Measurements from ENCODE around the gene AP2S1. TPM values are rescaled to one million over a fixed set of nuclear protein-coding genes. Genes with fewer than 3 reads are reported as not detected.
A peak's percentile ranks its signal among the peaks of the same experiment; 100 is the strongest.
"Not testable (repeated sequence)": the region's sequence is repeated elsewhere in the genome, so short reads cannot be mapped to it uniquely, and the experiment has no call there.

AP2S1 gene
- polyA plus RNA-seq, 4 donors, result 85.1 to 164 (median 126) TPM

- DNase-seq (peak; percentile 94 to 95), FAIRE-seq (no peak)
- Histone ChIP-seq H3K27ac (ENCODE audit: low read depth in 1 of 3, low read length in 2 of 3) (peak overlapping the region in 2 of 3 donors; percentile 73 to 91), H3K4me1 (ENCODE audit: control insufficient read depth in 3 of 3, insufficient read depth in 2 of 3, low read depth in 1 of 3, low read length in 2 of 3) (peaks cover 0 to 13% (median 8%) of the 10 kb centered on the region in 3 donors), H3K27me3 (ENCODE audit: control insufficient read depth in 3 of 3, insufficient read depth in 3 of 3, low read length in 3 of 3) (no peaks in the 10 kb centered on the region), H3K36me3 (ENCODE audit: control insufficient read depth in 3 of 3, insufficient read depth in 2 of 3, low read depth in 1 of 3, low read length in 3 of 3) (no peaks in the 10 kb centered on the region), H3K9me3 (ENCODE audit: control insufficient read depth in 2 of 2, insufficient read depth in 1 of 2, low read depth in 1 of 2, low read length in 1 of 2) (no peaks in the 10 kb centered on the region), H3K4me3 (ENCODE audit: low read depth in 1 of 3, low read length in 3 of 3) (peak overlapping the region in 1 of 3 donors; percentile 44)
- WGBS, 3 donors, result 7 to 15% (median 15%) methylated on average over 41 of the region's 41 CpGs
These were observed 5.7 kb upstream of the AP2S1 start for GRCh38 chr19:46856062-46857022.

DNA sequence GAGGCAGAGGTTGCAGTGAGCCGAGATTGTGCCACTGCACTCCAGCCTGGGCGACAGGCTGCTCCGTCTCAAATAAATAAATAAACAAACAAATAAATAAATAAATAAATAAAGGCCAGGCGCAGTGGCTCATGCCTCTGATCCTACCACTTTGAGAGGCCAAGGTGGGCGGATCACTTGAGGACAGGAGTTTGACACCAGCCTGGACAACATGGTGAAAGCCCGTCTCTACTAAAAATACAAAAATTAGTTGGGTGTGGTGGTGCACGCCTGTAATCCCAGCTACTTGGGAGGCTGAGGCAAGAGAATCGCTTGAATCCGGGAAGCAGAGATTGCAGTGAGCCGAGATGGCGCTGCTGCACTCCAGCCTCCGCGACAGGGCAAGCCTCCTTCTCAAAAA is 4.1 kb upstream of the AP2S1 start:
- not testable (repeated sequence) for H3K9me3 ChIP-seq (ENCODE audit: control insufficient read depth in 2 of 2, insufficient read depth in 1 of 2, low read depth in 1 of 2, low read length in 1 of 2); DNase-seq; H3K27ac ChIP-seq (ENCODE audit: low read depth in 1 of 3, low read length in 2 of 3); H3K36me3 ChIP-seq (ENCODE audit: control insufficient read depth in 3 of 3, insufficient read depth in 2 of 3, low read depth in 1 of 3, low read length in 3 of 3); FAIRE-seq; H3K27me3 ChIP-seq (ENCODE audit: control insufficient read depth in 3 of 3, insufficient read depth in 3 of 3, low read length in 3 of 3); H3K4me3 ChIP-seq (ENCODE audit: low read depth in 1 of 3, low read length in 3 of 3)
- 66 to 80% (median 69%) methylated on average over 13 of the region's 13 CpGs for WGBS, 3 donors
- H3K4me1 ChIP-seq (ENCODE audit: control insufficient read depth in 3 of 3, insufficient read depth in 2 of 3, low read depth in 1 of 3, low read length in 2 of 3), result peaks cover 2 to 14% (median 9%) of the 10 kb centered on the region in 3 donors

GRCh38 chr19:46852830-46853229 is 2.2 kb upstream of the AP2S1 start:
- H3K36me3 ChIP-seq (ENCODE audit: control insufficient read depth in 3 of 3, insufficient read depth in 2 of 3, low read depth in 1 of 3, low read length in 3 of 3), result peaks cover 0 to 2% (median 0%) of the 10 kb centered on the region in 3 donors
- DNase-seq (no peak), FAIRE-seq (no peak)
- WGBS, 3 donors, result 72 to 88% (median 86%) methylated on average over 1 of the region's 1 CpG
- H3K4me3 ChIP-seq (ENCODE audit: low read depth in 1 of 3, low read length in 3 of 3), result no peak overlapping the region
- H3K9me3 ChIP-seq (ENCODE audit: control insufficient read depth in 2 of 2, insufficient read depth in 1 of 2, low read depth in 1 of 2, low read length in 1 of 2), result no peaks in the 10 kb centered on the region
- H3K4me1 ChIP-seq (ENCODE audit: control insufficient read depth in 3 of 3, insufficient read depth in 2 of 3, low read depth in 1 of 3, low read length in 2 of 3), result peaks cover 4 to 18% (median 8%) of the 10 kb centered on the region in 3 donors
- H3K27ac ChIP-seq (ENCODE audit: low read depth in 1 of 3, low read length in 2 of 3), result no peak overlapping the region
- no peaks in the 10 kb centered on the region for H3K27me3 ChIP-seq (ENCODE audit: control insufficient read depth in 3 of 3, insufficient read depth in 3 of 3, low read length in 3 of 3)

GRCh38 chr19:46849610-46850009 is 1.0 kb downstream of the AP2S1 start:
- peaks cover 4 to 10% (median 4%) of the 10 kb centered on the region in 3 donors for H3K4me1 ChIP-seq (ENCODE audit: control insufficient read depth in 3 of 3, insufficient read depth in 2 of 3, low read depth in 1 of 3, low read length in 2 of 3)
- DNase-seq (no peak), FAIRE-seq (no peak)
- WGBS, 3 donors, result 48 to 62% (median 60%) methylated on average over 5 of the region's 5 CpGs
- peak overlapping the region in 2 of 3 donors; percentile 84 to 88 for H3K4me3 ChIP-seq (ENCODE audit: low read depth in 1 of 3, low read length in 3 of 3)
- peaks cover 0 to 26% (median 0%) of the 10 kb centered on the region in 3 donors for H3K36me3 ChIP-seq (ENCODE audit: control insufficient read depth in 3 of 3, insufficient read depth in 2 of 3, low read depth in 1 of 3, low read length in 3 of 3)
- no peaks in the 10 kb centered on the region for H3K27me3 ChIP-seq (ENCODE audit: control insufficient read depth in 3 of 3, insufficient read depth in 3 of 3, low read length in 3 of 3)
- H3K9me3 ChIP-seq (ENCODE audit: control insufficient read depth in 2 of 2, insufficient read depth in 1 of 2, low read depth in 1 of 2, low read length in 1 of 2), result no peaks in the 10 kb centered on the region
- peak overlapping the region in 2 of 3 donors; percentile 77 to 79 for H3K27ac ChIP-seq (ENCODE audit: low read depth in 1 of 3, low read length in 2 of 3)

DNA sequence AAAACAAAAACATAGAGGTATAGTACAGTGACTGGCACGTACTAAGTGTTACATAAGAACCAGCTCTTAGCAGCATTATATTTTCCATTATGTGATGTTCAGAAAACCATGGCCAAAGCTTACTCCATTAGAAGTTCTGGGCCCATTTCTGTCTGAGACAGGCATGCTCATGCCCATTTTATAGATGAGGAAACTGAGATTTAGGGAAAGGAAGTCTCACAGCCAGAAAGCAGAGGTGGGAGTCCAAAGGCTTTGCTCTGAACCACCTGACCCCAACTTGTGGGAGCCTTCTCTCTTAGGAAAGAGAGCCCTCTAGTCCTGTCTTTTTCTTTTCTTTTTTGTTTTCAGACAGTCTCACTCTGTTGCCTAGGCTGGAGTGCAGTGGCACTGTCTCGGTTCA is 2.3 kb downstream of the AP2S1 start:
- FAIRE-seq, result no peak
- no peaks in the 10 kb centered on the region for H3K9me3 ChIP-seq (ENCODE audit: control insufficient read depth in 2 of 2, insufficient read depth in 1 of 2, low read depth in 1 of 2, low read length in 1 of 2)
- H3K27ac ChIP-seq (ENCODE audit: low read depth in 1 of 3, low read length in 2 of 3), result no peak overlapping the region

GRCh38 chr19:46847528-46847927 is 3.1 kb downstream of the AP2S1 start:
- no peak for FAIRE-seq
- Histone ChIP-seq H3K27ac (ENCODE audit: low read depth in 1 of 3, low read length in 2 of 3) (no peak overlapping the region), H3K4me3 (ENCODE audit: low read depth in 1 of 3, low read length in 3 of 3) (no peak overlapping the region), H3K36me3 (ENCODE audit: control insufficient read depth in 3 of 3, insufficient read depth in 2 of 3, low read depth in 1 of 3, low read length in 3 of 3) (peaks cover 0 to 46% (median 0%) of the 10 kb centered on the region in 3 donors), H3K9me3 (ENCODE audit: control insufficient read depth in 2 of 2, insufficient read depth in 1 of 2, low read depth in 1 of 2, low read length in 1 of 2) (no peaks in the 10 kb centered on the region), H3K4me1 (ENCODE audit: control insufficient read depth in 3 of 3, insufficient read depth in 2 of 3, low read depth in 1 of 3, low read length in 2 of 3) (peaks cover 4 to 10% (median 4%) of the 10 kb centered on the region in 3 donors), H3K27me3 (ENCODE audit: control insufficient read depth in 3 of 3, insufficient read depth in 3 of 3, low read length in 3 of 3) (no peaks in the 10 kb centered on the region)
- 86 to 94% (median 94%) methylated on average over 11 of the region's 11 CpGs for WGBS, 3 donors
- DNase-seq, result no peak

More for the DNA sequence above, 2.3 kb downstream of the AP2S1 start:
- Histone ChIP-seq H3K4me3 (ENCODE audit: low read depth in 1 of 3, low read length in 3 of 3) (no peak overlapping the region), H3K27me3 (ENCODE audit: control insufficient read depth in 3 of 3, insufficient read depth in 3 of 3, low read length in 3 of 3) (no peaks in the 10 kb centered on the region), H3K36me3 (ENCODE audit: control insufficient read depth in 3 of 3, insufficient read depth in 2 of 3, low read depth in 1 of 3, low read length in 3 of 3) (peaks cover 0 to 38% (median 0%) of the 10 kb centered on the region in 3 donors), H3K4me1 (ENCODE audit: control insufficient read depth in 3 of 3, insufficient read depth in 2 of 3, low read depth in 1 of 3, low read length in 2 of 3) (peaks cover 4 to 10% (median 4%) of the 10 kb centered on the region in 3 donors)
- DNase-seq, result no peak
- WGBS, 3 donors, result 89 to 97% (median 95%) methylated on average over 2 of the region's 2 CpGs

DNA sequence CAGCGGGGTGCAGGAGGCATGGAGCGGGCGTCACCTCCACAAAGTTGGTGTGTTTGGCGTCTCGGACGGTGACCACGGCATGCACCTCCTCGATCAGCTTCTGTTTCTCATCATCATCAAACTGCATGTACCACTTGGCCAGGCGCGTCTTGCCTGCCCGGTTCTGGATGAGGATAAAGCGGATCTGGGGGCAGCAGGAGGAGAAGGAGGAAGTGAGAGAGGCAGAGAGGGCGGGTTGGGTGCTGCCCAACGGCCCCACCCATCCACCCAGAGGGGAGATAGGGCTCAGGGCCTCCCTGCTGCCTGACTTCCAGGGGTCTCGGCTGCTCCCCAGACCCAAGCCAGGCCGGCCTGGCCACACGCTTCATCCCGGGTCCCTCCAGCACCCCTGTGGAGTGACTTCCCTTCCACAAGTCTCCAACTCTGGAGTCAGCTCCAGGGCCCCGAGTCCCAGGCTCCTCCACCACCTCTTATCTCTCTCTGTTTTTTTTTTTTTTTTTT is 4.6 kb downstream of the AP2S1 start:
- Histone ChIP-seq H3K27me3 (ENCODE audit: control insufficient read depth in 3 of 3, insufficient read depth in 3 of 3, low read length in 3 of 3) (no peaks in the 10 kb centered on the region), H3K4me1 (ENCODE audit: control insufficient read depth in 3 of 3, insufficient read depth in 2 of 3, low read depth in 1 of 3, low read length in 2 of 3) (peaks cover 4 to 10% (median 4%) of the 10 kb centered on the region in 3 donors), H3K27ac (ENCODE audit: low read depth in 1 of 3, low read length in 2 of 3) (no peak overlapping the region), H3K9me3 (ENCODE audit: control insufficient read depth in 2 of 2, insufficient read depth in 1 of 2, low read depth in 1 of 2, low read length in 1 of 2) (no peaks in the 10 kb centered on the region), H3K36me3 (ENCODE audit: control insufficient read depth in 3 of 3, insufficient read depth in 2 of 3, low read depth in 1 of 3, low read length in 3 of 3) (peaks cover 0 to 62% (median 0%) of the 10 kb centered on the region in 3 donors), H3K4me3 (ENCODE audit: low read depth in 1 of 3, low read length in 3 of 3) (no peak overlapping the region)
- 82 to 85% (median 84%) methylated on average over 19 of the region's 19 CpGs for WGBS, 3 donors
- DNase-seq (no peak), FAIRE-seq (no peak)

DNA sequence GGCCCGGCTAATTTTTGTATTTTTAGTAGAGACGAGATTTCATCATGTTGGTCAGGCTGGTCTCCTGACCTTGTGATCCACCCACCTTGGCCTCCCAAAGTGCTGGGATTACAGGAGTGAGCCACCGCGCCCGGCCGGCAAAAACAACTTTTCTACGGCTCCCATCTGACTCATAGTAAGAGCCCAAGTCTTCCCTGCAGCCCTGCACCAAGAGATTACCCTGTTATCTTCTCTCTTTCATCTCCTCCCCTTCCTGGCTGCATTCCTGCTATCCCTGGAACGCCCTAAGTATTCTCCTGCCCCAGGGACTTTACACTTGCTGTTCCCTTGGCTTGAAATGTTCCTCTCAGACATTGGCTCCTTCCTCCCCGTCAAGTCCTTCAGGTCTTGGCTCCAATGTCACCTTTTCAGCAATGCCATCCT is 6.6 kb downstream of the AP2S1 start:
- DNase-seq, result peak in 1 of 2 donors; percentile 65
- 53 to 76% (median 66%) methylated on average over 9 of the region's 9 CpGs for WGBS, 3 donors
- no peaks in the 10 kb centered on the region for H3K9me3 ChIP-seq (ENCODE audit: control insufficient read depth in 2 of 2, insufficient read depth in 1 of 2, low read depth in 1 of 2, low read length in 1 of 2)
- FAIRE-seq, result no peak
- no peak overlapping the region for H3K4me3 ChIP-seq (ENCODE audit: low read depth in 1 of 3, low read length in 3 of 3)
- H3K27me3 ChIP-seq (ENCODE audit: control insufficient read depth in 3 of 3, insufficient read depth in 3 of 3, low read length in 3 of 3), result no peaks in the 10 kb centered on the region
- H3K27ac ChIP-seq (ENCODE audit: low read depth in 1 of 3, low read length in 2 of 3), result no peak overlapping the region
- peaks cover 0 to 16% (median 0%) of the 10 kb centered on the region in 3 donors for H3K4me1 ChIP-seq (ENCODE audit: control insufficient read depth in 3 of 3, insufficient read depth in 2 of 3, low read depth in 1 of 3, low read length in 2 of 3)
- H3K36me3 ChIP-seq (ENCODE audit: control insufficient read depth in 3 of 3, insufficient read depth in 2 of 3, low read depth in 1 of 3, low read length in 3 of 3), result peaks cover 0 to 72% (median 3%) of the 10 kb centered on the region in 3 donors
